ENCODE results near the gene ATP2B1.

ATP2B1 gene

DNA sequence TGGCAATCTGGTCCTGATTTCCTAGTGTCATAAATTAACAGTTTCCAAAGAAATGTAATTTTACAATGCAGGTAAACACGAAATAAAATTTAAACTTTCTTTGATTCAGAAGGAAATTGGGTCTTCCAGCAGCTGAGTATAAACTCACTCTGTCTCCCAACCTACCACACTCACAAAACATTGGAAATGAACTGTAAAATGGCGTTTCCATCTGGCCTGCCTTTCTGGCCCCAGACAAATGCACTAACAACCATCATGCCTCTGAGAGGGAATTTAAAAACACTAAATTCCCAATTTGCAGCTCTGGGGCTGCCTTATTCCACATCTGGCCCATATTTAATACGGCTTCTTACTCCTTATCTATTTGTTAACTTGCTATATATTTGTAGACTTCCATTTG is 19.3 kb downstream of the ATP2B1 start:
- no peak for TF ChIP-seq POLR2AphosphoS5 (IDR thresholded peaks at IDR 0.05; ENCODE audit: low read depth, low read length)
- TF ChIP-seq SIN3A (IDR thresholded peaks at IDR 0.05; ENCODE audit: borderline replicate concordance, insufficient read depth, low read length) = no peak
- no peak for TF ChIP-seq TAF1 (IDR thresholded peaks at IDR 0.05; ENCODE audit: borderline replicate concordance, insufficient read depth, low read length)
- no peak for TF ChIP-seq FOXP2 (optimal IDR thresholded peaks at IDR 0.05; ENCODE audit: borderline replicate concordance, extremely low read depth, extremely low read length, insufficient read depth)
- TF ChIP-seq REST (IDR thresholded peaks at IDR 0.05; ENCODE audit: insufficient read depth in 1 of 2, low read depth in 2 of 2, low read length in 2 of 2) = no peak

- TF ChIP-seq SIN3A (IDR thresholded peaks at IDR 0.05; ENCODE audit: borderline replicate concordance, insufficient read depth, low read length) = no peak
These were observed 22.3 kb downstream of the ATP2B1 start for GRCh38 chr12:89686311-89686710.

- TF ChIP-seq SIN3A (IDR thresholded peaks at IDR 0.05; ENCODE audit: borderline replicate concordance, insufficient read depth, low read length) (no peak), POLR2AphosphoS5 (IDR thresholded peaks at IDR 0.05; ENCODE audit: low read depth, low read length) (no peak), TAF1 (IDR thresholded peaks at IDR 0.05; ENCODE audit: borderline replicate concordance, insufficient read depth, low read length) (no peak), FOXP2 (optimal IDR thresholded peaks at IDR 0.05; ENCODE audit: borderline replicate concordance, extremely low read depth, extremely low read length, insufficient read depth) (no peak), REST (IDR thresholded peaks at IDR 0.05; ENCODE audit: insufficient read depth in 1 of 2, low read depth in 2 of 2, low read length in 2 of 2) (no peak)
These were observed 23.2 kb downstream of the ATP2B1 start for GRCh38 chr12:89685363-89685972.

- TF ChIP-seq POLR2AphosphoS5 (IDR thresholded peaks at IDR 0.05; ENCODE audit: low read depth, low read length) (no peak), FOXP2 (optimal IDR thresholded peaks at IDR 0.05; ENCODE audit: borderline replicate concordance, extremely low read depth, extremely low read length, insufficient read depth) (no peak), REST (IDR thresholded peaks at IDR 0.05; ENCODE audit: insufficient read depth in 1 of 2, low read depth in 2 of 2, low read length in 2 of 2) (no peak)
These were observed 24.5 kb downstream of the ATP2B1 start for GRCh38 chr12:89684136-89684535.

- TF ChIP-seq FOXP2 (optimal IDR thresholded peaks at IDR 0.05; ENCODE audit: borderline replicate concordance, extremely low read depth, extremely low read length, insufficient read depth) = no peak
- no peak for TF ChIP-seq SIN3A (IDR thresholded peaks at IDR 0.05; ENCODE audit: borderline replicate concordance, insufficient read depth, low read length)
- no peak for TF ChIP-seq REST (IDR thresholded peaks at IDR 0.05; ENCODE audit: insufficient read depth in 1 of 2, low read depth in 2 of 2, low read length in 2 of 2)
- TF ChIP-seq TAF1 (IDR thresholded peaks at IDR 0.05; ENCODE audit: borderline replicate concordance, insufficient read depth, low read length) = no peak
- no peak for TF ChIP-seq POLR2AphosphoS5 (IDR thresholded peaks at IDR 0.05; ENCODE audit: low read depth, low read length)
These were observed 26.4 kb downstream of the ATP2B1 start for GRCh38 chr12:89682284-89682683.
